ENCODE measurements around the gene WNT3.

GRCh38 chr17:46744441-46744840, 74.1 kb downstream of the WNT3 start:
- TF ChIP-seq CTCF (IDR thresholded peaks at IDR 0.05; ENCODE audit: low read length) (no peak), EZH2 (IDR thresholded peaks at IDR 0.05; ENCODE audit: borderline replicate concordance, low read length) (no peak)

Data from OCI-LY1 (cell line).